ENCODE measurements around the gene KAT8. TPM values are rescaled to one million over a fixed set of nuclear protein-coding genes. Genes with fewer than 3 reads are reported as not detected.

KAT8 gene
- total and polyA plus RNA-seq, 2 of the 13 experiments (the other 11 are each of a cell fraction or from before 2014, with no cell fraction given), result 79.0 to 84.2 TPM

DNA sequence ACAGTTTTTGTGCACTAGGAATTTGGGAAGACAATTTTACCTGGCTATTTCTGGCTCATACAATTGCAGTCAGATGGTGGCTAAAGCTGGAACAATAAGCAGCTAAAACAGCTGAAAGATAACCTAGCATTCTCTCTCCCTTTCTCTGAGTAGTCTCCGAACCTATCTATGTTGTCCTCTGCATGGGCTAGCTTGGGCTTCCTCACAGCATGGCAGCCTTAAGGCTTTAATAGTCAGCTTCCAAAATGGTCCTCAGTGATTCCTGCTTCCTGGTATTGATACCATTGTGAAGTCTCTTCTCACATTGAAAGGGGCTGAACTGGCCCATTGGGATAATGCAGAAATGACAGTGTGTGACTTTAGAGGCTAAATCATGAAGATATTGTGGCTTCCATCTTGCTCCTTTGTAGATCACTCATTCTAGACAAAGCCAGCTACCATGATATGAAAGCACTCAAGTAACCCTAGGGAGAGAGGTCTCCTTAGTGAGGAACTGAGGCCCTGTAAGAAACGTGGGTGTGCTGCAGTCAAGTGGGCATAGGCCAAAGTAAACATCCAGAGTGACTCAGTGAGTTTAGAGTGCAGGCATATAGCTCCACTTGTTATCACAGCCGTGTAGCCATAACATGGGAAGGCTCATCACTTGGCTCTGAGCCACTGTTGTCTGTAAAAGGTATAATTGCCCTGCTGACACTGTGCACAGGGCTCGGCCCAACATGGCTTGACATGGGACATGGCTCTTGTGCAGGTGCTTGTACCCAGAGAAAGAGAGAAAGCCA, 17.4 kb upstream of the KAT8 start (continued):
- TF ChIP-seq GTF3A (CRISPR knock-in tag; conservative IDR thresholded peaks at IDR 0.05) (no peak), GABPB1 (CRISPR knock-in tag; IDR thresholded peaks at IDR 0.05) (no peak), ZNF235 (CRISPR knock-in tag; IDR thresholded peaks at IDR 0.05; ENCODE audit: borderline replicate concordance) (no peak), ZNF761 (CRISPR knock-in tag; conservative IDR thresholded peaks at IDR 0.05) (no peak), HOXA7 (CRISPR knock-in tag; IDR thresholded peaks at IDR 0.05) (no peak), ZNF530 (CRISPR knock-in tag; IDR thresholded peaks at IDR 0.05; ENCODE audit: low read depth) (no peak), KLF11 (CRISPR knock-in tag; IDR thresholded peaks at IDR 0.05) (no peak), TBX2 (CRISPR knock-in tag; IDR thresholded peaks at IDR 0.05; ENCODE audit: borderline replicate concordance) (no peak), MAF1 (CRISPR knock-in tag; IDR thresholded peaks at IDR 0.05; ENCODE audit: borderline replicate concordance) (no peak), SSRP1 (CRISPR knock-in tag; IDR thresholded peaks at IDR 0.05) (0 out of 2 replicates have a peak, but pooled peaks have one; percentile 58), ZMYM2 (CRISPR knock-in tag; IDR thresholded peaks at IDR 0.05) (no peak), EHMT2 (IDR thresholded peaks at IDR 0.05; ENCODE audit: borderline replicate concordance, low read depth, low read length) (no peak), AHR (CRISPR knock-in tag; IDR thresholded peaks at IDR 0.05) (no peak), RBFOX2 (IDR thresholded peaks at IDR 0.05; ENCODE audit: low read depth, low read length) (no peak), ZNF234 (CRISPR knock-in tag; conservative IDR thresholded peaks at IDR 0.05) (no peak), TP53 (CRISPR knock-in tag; conservative IDR thresholded peaks at IDR 0.05) (no peak), SRY (CRISPR knock-in tag; IDR thresholded peaks at IDR 0.05) (no peak), GATAD2A (CRISPR knock-in tag; IDR thresholded peaks at IDR 0.05) (0 out of 2 replicates have a peak, but pooled peaks have one; percentile 9), POLR2G (IDR thresholded peaks at IDR 0.05; ENCODE audit: low read depth, low read length) (no peak), FIP1L1 (IDR thresholded peaks at IDR 0.05; ENCODE audit: borderline replicate concordance, insufficient read depth, low read depth, low read length) (no peak), PCBP1 (IDR thresholded peaks at IDR 0.05; ENCODE audit: borderline replicate concordance, low read depth, low read length) (no peak), MAFF (IDR thresholded peaks at IDR 0.05; ENCODE audit: low read depth, low read length) (no peak), XBP1 (CRISPR knock-in tag; IDR thresholded peaks at IDR 0.05) (no peak)
- TF ChIP-seq, protein P1, sequence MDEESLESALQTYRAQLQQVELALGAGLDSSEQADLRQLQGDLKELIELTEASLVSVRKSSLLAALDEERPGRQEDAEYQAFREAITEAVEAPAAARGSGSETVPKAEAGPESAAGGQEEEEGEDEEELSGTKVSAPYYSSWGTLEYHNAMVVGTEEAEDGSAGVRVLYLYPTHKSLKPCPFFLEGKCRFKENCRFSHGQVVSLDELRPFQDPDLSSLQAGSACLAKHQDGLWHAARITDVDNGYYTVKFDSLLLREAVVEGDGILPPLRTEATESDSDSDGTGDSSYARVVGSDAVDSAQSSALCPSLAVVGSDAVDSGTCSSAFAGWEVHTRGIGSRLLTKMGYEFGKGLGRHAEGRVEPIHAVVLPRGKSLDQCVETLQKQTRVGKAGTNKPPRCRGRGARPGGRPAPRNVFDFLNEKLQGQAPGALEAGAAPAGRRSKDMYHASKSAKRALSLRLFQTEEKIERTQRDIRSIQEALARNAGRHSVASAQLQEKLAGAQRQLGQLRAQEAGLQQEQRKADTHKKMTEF (CRISPR knock-in tag; IDR thresholded peaks at IDR 0.05), result 0 out of 2 replicates have a peak, but pooled peaks have one; percentile 15
- TF ChIP-seq, protein P2, sequence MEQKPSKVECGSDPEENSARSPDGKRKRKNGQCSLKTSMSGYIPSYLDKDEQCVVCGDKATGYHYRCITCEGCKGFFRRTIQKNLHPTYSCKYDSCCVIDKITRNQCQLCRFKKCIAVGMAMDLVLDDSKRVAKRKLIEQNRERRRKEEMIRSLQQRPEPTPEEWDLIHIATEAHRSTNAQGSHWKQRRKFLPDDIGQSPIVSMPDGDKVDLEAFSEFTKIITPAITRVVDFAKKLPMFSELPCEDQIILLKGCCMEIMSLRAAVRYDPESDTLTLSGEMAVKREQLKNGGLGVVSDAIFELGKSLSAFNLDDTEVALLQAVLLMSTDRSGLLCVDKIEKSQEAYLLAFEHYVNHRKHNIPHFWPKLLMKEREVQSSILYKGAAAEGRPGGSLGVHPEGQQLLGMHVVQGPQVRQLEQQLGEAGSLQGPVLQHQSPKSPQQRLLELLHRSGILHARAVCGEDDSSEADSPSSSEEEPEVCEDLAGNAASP (CRISPR knock-in tag; IDR thresholded peaks at IDR 0.05; ENCODE audit: borderline replicate concordance), result no peak
- TF ChIP-seq, protein P3, sequence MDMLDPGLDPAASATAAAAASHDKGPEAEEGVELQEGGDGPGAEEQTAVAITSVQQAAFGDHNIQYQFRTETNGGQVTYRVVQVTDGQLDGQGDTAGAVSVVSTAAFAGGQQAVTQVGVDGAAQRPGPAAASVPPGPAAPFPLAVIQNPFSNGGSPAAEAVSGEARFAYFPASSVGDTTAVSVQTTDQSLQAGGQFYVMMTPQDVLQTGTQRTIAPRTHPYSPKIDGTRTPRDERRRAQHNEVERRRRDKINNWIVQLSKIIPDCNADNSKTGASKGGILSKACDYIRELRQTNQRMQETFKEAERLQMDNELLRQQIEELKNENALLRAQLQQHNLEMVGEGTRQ (IDR thresholded peaks at IDR 0.05; ENCODE audit: low read depth, low read length), result no peak
- TF ChIP-seq, protein P3 (CRISPR knock-in tag; IDR thresholded peaks at IDR 0.05; ENCODE audit: borderline replicate concordance), result no peak

Data from HepG2 (cell line).